HG03064 (cell line): ENCODE results near the gene VWF.
"Not testable (repeated sequence)": the region's sequence is repeated elsewhere in the genome, so short reads cannot be mapped to it uniquely, and the experiment has no call there.

Source experiments
- ATAC-seq: cut with Tn5 transposase; IDR thresholded peaks from one replicate; pipeline ENCODE4 v1.9.1; 2021; ENCODE audit warnings: low read depth; ENCODE audit not compliant: unreplicated experiment

The VWF gene

DNA sequence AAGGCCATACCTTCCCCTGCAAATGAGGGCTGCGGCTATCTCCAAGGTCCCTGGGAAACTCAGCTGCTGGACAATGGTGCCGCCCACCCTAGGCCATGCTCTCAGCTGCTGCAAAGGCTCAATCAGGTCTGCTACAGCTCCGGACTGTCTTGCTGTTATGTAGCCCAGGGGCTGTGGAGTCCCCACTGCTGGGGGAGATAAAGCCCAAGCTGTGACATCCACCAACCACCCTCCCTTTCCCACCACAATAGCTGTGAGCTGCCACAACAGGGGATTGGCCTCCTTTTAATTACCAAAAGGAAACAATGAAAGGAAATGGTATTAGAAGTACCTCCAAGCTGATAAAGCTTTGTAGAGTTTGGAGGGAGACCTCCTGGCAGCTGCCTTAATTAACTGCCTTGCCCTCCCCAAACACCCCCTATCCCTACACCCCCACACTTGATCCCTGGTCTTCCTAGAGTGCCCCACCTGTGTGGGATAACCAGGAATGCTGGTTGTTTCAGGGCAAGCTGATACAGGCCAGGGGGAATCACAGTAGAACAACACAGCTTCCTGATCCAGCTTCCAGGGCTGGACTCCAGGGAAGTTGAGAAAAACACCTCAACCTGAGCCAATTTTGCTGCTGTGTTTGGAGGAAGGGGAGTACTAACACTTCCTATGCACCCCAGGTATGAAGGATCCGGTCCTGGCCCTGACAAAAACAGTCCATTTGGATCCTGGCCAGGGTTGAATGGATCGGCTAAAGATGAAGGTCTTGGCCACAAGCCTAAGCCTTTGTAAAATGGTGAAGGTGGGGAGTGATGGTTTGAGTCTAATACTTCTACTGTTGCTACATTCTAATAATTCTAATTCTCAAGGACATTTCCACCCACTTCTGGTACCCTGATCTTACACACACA lies at the start of gene VWF:
VWF (minus strand) TSS at position 260 of the 899 bp plus-strand sequence. CDS start 1,474 bp downstream, outside the sequence.
- ATAC-seq, result no peak

DNA sequence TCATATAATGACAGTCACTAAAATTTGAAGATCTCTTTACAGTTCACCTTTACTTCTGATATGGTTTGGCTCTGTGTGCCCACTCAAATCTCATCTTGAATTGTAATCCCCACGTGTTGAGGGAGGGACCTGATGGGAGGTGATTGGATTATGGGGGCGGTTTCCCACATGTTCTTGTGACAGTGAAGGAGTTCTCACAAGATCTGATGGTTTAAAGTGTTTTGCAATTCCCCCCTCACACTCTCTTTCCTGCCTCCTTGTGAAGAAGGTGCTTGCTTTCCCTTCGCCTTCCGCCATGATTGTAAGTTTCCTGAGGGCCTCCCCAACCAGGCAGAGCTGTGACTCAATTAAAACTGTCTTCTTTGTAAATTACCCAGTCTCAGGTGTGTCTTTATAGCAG lies 48.4 kb upstream of the VWF start:
- no peak for ATAC-seq

DNA sequence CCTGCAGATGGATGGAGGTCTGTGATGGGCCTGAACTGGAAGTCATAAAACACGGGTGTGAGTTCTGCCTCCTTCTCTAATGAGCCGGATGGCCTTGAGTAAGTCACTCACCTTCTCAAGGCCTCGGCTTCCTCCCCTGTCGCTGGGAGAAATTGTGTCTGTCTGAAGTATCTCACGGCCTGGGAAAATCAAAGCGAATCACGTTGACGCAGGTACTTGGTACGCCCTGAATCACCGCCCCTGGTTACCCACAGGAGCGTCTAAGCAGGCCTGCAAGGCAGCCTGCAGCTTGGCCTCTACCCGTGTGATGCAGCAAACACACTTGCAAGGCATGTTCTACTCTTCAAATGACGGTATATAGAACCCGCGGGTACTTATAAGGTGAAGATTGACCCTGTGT lies 47.6 kb upstream of the VWF start:
- ATAC-seq, result no peak

DNA sequence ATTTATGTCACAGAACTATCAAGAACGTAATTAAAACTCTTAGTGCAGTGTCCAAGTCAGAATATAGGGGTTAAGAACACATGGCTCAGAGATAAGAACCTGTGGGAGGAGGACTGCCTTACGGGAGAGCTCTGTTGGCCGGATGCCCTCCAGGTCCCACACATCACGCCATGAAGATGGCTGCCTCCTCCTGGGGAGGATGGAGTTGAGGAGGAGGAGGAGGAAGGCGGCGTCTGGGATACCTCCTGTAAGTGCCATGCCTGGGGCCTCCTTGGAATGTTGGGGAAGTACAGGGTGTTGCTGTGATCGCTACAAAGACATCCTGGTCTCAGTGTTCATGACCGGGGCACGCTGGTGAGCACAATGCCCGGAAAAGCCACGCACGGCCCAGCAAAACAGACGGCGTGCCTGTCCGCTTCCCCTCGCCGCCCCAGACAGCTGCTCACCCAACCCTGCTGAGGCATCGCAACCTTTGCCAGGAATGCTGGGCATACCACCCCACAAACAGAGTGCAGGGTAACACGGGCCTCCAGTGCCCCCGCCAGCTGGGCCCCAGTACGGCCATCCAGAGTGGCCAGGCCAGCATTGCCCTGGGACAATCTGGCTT lies 47.0 kb upstream of the VWF start:
- ATAC-seq, result no peak

DNA sequence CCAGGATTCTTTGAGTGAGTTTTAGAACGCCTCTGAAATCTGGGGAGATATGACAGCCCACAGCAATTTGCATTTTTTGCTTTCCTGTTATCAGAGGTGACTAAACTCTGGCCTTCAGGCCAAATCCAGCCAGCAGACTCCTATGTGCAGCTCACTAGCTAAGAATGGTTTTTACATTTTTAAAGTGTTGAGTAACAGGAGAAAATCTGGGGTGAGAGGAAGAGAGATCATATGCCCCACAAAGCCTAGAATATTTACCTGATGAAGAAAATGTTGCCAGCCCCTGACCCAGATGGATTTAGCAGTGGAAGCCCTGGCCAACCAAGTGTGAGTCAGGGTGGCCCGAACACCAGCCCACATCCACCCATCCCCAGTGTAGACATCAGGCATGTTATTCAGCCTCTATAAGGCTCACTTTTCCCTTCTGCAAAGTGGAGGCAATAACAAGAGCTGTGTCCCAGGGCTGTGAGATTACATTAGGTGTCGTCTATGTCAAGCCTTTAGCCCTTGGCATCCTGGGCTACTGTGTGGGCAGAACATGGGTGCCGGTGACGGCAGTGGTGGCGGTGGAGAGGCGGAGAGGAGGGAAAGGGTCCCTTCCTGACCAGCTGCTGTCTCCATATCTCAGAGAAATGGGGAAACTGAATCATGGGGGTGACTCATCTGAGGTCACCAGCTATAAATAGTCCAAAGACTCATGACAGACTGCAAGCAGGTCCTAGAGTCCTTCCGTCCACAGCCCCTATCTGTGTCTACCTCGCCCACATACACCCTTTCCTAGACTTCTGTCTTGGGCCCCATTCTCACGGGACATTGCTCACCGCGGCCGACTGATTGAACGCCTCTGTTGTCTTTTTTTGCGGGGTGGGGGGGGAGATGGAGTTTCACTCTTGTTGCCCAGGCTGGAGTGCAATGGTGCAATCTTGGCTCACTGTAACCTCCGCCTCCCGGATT lies 43.1 kb upstream of the VWF start:
- no peak for ATAC-seq

DNA sequence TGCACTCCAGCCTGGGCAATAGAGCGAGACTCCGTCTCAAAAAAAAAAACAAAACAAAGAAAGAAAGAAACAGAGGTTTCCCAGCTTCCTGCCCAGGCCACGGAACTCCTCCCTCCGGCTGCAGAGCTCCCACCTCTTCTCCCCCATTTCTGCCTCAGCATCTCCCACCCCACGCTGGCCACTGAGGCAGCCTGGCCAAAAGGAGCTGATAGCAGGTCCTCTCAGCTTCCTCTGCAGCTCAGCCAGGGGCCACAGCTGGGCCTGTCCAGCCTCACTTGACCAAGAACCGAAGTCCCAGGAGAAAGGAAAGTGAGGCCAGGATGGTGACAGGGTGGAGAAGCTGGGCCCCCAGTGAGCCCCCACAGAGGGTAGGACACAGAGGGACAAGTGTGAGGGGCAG lies 42.3 kb upstream of the VWF start:
- no peak for ATAC-seq

DNA sequence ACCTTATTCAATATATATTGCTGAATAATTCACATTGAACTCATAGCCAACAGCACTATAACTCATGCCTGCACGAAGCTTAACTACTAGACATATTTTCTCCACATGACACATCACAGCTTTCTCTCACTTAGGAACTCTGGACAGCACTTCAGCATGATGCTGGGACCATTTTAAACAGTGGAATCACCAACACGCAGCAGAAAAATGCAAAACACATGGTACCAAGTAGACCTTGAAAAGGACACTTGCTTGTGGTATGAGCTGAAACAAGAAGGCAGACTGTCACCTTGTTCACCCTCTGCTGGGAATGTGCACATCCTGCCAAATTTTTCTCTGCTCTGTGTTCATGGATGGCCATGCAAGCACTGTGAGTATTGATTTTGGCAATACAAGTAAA lies 40.9 kb upstream of the VWF start:
- ATAC-seq, result no peak

DNA sequence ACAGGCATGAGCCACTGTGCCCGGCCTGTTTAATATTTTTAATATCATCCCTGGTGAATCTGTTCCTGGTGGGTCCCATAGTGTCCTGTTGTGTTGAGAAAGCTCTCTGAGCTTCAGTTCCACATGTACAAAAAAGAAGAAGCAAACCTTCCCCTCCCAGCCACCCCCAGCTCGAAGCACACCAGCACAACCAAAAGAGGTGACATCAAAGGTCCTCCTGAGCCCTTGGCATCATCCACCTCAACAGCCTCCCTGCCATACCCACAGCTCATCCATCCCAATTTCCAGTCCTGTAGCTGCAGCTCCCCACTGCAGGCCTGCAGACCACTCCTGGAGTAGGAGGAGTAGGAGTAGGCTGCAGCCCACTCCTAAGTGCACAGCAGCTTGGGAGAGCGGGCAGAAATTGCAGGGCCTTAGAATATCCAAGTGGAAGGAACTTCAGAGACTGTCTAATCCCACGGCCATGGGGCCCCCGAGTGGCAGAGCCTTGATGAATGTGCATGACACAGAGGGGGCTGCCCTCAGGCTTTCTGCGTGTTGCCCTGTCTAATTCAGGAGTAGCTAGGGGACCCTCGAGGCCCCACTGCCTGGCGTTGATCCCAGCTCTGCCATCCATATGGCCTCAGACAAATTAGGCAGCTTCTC lies 39.1 kb upstream of the VWF start:
- ATAC-seq, result no peak

DNA sequence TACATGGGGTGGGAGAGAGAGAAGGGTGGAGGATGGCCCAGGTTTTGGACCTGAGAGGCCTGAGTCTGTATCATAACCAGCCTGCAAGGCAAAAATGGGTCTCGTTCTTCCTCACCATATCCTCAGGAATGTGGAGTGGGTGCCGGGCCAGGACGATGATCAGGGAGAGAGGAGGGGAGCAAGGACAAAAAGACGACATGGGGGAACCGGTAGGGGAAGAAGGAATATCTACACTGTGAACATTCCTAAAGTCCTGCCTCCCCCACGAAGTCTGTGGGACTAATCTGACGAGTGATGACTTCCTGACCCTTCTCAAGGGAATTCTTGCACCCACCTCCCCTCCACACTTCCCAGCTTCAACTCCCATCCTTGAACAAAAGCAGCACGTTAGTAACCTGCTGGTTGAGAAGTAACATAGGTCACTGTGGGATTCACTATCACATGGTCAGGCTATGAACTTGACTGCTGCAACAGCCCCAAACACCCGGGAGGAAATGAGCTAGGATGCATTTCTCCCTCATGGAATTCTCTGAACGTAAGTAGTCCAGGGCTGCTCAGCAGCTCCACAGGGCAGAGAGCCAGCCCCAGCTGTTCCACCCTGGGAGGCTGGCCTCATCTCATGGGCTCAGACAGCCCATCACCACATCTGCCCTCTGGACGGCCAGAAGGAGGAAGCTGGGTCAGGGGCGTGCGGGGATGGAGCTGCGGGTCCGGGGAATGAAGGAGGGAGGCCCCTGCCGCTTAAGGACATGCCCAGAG lies 36.8 kb upstream of the VWF start:
- no peak for ATAC-seq

DNA sequence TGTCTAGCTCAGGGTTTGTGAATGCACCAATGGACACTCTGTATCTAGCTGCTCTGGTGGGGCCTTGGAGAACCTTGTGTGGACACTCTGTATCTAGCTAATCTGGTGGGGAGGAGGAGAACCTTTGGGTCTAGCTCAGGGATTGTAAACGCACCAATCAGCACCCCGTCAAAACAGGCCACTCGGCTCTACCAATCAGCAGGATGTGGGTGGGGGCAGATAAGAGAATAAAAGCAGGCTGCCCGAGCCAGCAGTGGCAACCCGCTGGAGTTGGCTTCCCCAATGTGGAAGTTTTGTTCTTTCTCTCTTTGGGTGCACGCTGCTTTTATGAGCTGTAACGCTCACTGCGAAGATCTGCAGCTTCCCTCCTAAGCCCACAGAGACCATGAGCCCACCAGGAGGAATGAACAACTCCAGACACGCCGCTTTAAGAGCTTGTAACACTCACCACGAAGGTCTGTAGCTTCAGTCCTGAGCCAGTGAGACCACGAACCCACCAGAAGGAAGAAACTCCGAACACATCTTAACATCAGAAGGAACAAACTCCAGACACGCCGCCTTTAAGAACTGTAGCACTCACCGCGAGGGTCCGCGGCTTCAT lies 35.7 kb upstream of the VWF start:
- ATAC-seq, result not testable (repeated sequence)

DNA sequence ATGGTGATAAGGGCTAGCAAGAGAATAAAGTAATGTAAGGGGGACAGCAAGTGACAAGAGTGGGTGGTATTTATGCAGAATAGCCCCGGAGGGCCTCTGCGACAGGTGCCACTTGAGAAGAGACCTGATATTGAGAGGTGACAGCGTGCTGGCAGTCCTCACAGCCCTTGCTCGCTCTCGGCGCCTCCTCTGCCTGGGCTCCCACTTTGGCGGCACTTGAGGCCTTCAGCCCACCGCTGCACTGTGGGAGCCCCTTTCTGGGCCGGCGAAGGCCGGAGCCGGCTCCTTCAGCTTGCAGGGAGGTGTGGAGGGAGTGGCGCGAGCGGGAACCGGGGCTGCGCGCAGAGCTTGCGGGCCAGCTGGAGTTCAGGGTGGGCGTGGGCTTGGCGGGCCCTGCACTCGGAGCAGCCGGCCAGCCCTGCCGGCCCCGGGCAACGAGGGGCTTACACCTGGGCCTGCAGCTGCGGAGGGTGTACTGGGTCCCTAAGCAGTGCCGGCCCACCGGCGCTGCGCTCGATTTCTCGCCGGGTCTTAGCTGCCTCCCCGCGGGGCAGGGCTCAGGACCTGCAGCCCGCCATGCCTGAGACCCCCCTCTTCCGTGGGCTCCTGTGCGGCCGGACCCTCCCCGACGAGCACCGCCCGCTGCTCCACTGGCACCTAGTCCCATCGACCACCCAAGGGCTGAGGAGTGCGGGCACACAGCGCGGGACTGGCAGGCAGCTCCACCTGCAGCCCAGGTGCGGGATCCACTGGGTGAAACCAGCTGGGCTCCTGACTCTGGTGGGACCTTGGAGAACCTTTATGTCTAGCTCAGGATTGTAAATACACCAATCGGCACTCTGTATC lies 34.9 kb upstream of the VWF start:
- not testable (repeated sequence) for ATAC-seq

DNA sequence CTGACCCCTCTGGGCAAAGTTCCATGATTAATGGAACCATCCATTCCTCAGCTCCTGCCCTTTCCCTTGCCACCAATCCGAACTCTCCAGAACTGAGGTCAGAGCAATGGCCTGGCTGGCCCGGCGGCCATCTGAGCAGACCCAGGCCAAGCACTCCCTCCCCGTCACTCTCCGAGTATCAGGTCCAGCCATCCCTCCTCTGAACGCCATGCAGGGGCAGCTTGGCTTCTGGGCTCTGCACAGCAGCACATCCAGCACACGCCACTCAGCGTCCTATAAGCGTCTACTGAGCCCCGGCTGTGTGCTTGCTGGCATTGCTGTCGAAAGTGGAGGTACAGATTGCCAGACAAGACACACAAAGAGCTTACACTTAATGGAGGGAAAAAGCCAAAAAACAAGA lies 34.3 kb upstream of the VWF start:
- ATAC-seq, result no peak

DNA sequence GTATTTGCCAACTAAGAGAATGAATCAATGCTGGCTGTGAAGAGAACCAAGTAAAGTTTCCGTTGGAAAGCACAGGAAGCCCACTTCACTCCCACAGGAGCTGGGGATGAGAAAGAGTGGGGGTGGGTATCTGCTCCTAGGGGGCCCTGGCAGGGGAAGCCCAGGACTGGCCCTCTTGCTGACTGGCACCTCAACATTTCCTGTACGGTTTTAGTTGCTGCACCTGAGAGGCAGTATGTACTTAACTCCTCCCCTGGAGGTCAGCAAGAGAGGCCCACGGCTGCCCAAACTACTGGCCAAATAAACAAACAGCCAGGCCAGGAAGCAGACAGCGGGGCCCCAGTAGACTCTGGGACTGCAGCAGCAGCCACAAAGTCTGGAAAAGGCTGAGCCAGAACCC lies 33.8 kb upstream of the VWF start:
- ATAC-seq, result no peak

DNA sequence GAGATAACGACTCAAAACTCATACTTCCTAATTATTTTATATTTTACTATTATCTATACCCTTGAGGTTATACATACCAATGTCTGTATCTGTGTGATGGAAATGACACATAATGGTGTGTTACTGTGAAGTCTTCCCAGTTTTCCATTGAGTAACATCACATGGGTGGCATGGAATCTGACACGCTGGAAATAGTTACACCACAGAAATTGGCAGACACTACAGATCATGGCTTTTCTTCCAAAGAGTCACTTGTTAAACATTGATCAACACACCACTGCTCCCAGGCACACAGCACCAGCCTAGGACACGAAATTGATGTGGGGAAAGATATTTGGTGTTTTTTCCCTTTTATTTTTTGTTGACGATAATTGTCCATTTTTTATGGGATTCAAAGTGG lies 33.0 kb upstream of the VWF start:
- ATAC-seq, result no peak

DNA sequence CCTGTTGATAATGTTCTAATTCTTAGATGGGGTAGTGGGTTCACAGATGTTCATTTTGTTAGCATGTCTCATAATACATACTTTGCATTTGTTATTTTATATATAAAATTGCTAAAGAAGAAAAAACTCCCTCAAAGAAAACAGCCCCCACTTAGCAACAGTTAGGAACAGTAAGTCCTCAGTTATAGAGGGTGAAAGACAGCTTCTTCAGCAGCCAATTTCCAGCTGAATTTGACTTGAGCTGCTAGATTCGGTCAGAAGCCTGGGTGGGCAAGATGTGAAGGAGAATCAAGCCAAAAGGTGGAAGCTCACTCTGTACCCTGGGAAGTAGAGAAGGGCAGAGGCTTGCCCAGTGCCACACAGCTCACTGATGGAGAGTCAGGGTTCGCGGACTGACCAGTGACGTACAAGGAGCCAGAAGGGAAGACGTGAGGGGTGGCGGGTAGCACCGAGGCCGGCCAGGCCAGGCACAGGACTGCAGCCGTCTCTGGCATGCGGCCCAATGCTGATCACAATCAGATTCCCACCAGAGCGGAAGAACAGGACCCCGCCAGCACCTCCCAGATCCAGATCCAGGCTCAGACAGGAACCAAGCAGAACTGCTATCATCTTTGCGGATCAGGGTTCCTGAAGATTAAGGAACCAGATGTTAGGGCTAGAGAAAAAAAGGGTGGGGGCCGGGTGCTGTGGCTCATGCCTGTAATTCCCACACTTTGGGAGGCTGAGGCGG lies 30.4 kb upstream of the VWF start:
- no peak for ATAC-seq

DNA sequence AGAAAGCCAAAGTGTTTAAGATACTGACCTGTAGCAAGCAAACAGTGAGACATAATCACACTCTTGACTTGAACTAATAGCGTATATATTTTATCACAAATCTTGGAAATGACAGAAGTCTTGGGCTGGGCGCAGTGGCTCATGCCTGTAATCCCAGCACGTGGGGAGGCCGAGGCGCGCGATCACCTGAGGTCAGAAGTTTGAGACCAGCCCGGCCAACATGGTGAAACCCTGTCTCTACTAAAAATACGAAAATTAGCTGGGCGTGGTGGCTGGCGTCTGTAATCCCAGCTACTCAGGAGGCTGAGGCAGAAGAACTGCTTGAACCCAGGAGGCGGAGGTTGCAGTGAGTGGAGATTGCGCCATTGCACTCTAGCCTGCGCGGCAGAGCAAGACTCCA lies 24.3 kb upstream of the VWF start:
- ATAC-seq, result not testable (repeated sequence)

DNA sequence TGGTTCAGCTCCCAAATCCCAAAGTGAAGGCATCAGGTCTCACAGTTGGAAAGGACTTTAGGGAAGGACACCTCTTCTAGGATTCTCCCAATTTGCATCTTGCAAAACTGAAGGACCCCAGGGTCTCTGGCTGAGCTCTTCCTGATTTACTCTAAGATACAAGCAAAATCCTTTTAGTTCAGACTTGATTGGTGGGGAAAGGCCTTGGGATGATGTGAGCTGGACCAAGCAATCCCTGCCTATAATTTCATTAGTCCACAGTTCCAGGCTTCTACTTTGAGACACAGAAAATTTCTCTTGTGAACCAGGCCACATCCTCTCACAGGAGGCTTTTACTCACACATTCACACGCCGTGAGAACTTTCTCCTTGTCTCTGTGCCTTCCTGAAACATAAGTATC lies 23.6 kb upstream of the VWF start:
- no peak for ATAC-seq

DNA sequence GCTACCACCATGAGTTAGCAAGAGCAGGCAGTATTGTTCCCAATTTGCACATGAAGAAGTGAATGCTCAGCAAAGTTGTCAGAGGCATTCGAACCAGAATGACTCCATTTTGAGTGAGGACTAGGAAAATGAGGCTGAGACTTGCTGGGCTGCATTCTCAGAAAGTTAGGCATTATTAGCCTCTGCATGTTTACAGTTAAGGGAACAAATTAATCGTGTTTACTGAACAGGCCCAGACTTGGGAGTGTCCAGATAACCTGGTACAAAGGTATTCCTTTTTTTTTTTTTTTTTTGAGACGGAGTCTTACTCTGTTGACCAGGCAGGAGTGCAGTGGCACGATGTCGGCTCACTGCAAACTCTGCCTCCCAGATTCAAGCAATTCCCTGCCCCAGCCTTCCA lies 22.5 kb upstream of the VWF start:
- no peak for ATAC-seq
